SK-N-MC (cell line): ENCODE measurements around the gene IFT81.
A peak's percentile ranks its signal among the peaks of the same experiment; 100 is the strongest.

Source experiments
- DNase-seq: peaks from one replicate; pipeline ENCODE4 v3.0.0-alpha.2; 2011; ENCODE audit warnings: low read depth, low spot score
- H3K27ac ChIP-seq: fragments of 200-600 bp; sonication (generic); 2 replicates; pipeline ENCODE4 v1.5.1; 2016; ENCODE audit warnings: mixed run types
- H3K36me3 ChIP-seq: fragments of 200-600 bp; sonication (generic); 2 replicates; pipeline ENCODE4 v1.6.1; 2017; ENCODE audit warnings: antibody characterized with exemption, low read length, mixed read lengths; ENCODE audit not compliant: insufficient read depth
- H3K4me3 ChIP-seq: fragments of 200-600 bp; sonication (generic); 2 replicates; pipeline ENCODE4 v1.5.1; 2016
- H3K9ac ChIP-seq: fragments of 200-600 bp; sonication (generic); 2 replicates; pipeline ENCODE4 v1.8.0; 2017; ENCODE audit warnings: mixed run types, mixed read lengths; ENCODE audit not compliant: insufficient read length
- H3K9me3 ChIP-seq: fragments of 200-600 bp; sonication (generic); 2 replicates; pipeline ENCODE4 v1.6.1; 2017; ENCODE audit warnings: low read depth, mild to moderate bottlenecking, antibody characterized with exemption, low read length, moderate library complexity, mixed read lengths
- EZH2 ChIP-seq: fragments of 200-600 bp; sonication (generic); IDR thresholded peaks from one replicate; pipeline ENCODE4 v1.6.1; 2017; ENCODE audit warnings: antibody characterized with exemption
- FOXP2 ChIP-seq: optimal IDR thresholded peaks from 2 replicates; pipeline ENCODE3; 2011; ENCODE audit warnings: mild to moderate bottlenecking, moderate library complexity; ENCODE audit not compliant: insufficient read depth; ENCODE audit errors: extremely low read length, control extremely low read depth
- POLR2AphosphoS5 ChIP-seq: IDR thresholded peaks from 2 replicates; pipeline ENCODE4 v1.6.1; 2012; ENCODE audit warnings: mild to moderate bottlenecking, low read depth, low read length, borderline replicate concordance

IFT81 gene

DNA sequence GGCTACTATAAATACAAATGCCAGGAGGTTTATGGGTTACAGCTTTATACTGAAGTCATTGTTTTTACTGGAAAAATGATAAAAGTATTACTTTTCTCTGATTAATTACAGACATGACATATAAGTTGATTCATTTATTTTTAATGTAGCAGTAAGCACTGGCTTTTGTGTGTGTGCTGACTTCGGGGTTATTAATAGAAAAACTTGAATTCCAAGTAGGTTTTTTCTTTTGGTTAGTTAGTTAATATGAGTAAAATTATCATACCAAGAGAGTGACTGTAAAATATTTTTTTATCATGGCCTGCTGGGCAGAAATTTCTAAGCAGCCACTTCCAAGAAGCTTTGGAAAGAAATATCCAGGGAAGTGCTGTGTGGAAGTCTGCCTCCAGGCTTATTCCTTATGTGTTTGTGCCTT lies 56.4 kb downstream of the IFT81 start:
- Histone ChIP-seq H3K27ac (peak overlapping the region; percentile 93), H3K9me3 (no peaks in the 10 kb centered on the region), H3K9ac (peak overlapping the region; percentile 27), H3K4me3 (peak overlapping the region; percentile 35; the same call in 1 of the 2 replicates), H3K36me3 (peaks cover 33% of the 10 kb centered on the region)
- DNase-seq: no peak
- TF ChIP-seq FOXP2: no peak
- no peak for TF ChIP-seq EZH2
- no peak for TF ChIP-seq POLR2AphosphoS5

DNA sequence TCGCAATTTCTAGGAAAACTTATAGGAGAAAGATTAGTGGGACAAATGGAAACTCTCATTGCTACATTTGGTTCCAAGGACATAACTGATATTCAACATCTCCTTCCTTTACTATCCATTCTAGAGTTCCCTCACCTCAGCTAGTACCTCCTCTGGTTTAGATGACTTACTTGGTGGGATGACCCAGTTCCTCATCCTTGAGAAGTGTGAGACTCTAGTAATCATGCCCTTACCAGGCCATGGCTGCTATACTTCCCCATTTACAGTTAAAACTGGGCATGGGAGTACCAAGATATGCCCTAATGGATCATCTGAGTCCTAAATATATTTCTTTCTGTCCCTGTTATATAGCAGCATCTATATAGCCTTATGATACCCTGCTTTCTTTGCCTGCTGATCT lies 58.1 kb downstream of the IFT81 start:
- Histone ChIP-seq H3K27ac (no peak overlapping the region), H3K36me3 (peaks cover 45% of the 10 kb centered on the region), H3K9me3 (peaks cover 11% of the 10 kb centered on the region), H3K4me3 (no peak overlapping the region), H3K9ac (no peak overlapping the region)
- no peak for DNase-seq
- no peak for TF ChIP-seq FOXP2
- no peak for TF ChIP-seq POLR2AphosphoS5
- no peak for TF ChIP-seq EZH2

DNA sequence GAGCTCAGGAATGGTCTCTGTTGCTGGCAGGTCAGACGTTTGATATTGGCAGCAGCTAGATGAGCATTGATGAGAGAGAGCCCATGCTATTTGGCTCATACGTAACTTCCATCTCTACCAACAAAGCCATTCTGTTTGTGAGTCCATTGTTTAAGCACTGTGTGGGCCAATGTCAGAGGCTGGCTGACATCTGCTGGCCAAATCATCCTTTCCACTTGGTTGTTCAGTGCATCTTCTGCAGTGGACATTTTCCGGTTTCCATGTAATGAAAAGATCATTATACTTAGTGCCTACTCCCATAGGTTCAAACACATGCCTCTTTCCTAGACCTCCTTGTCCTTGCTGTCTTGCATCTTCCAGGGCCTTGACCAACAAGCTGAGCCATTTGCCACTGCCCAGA lies 59.2 kb downstream of the IFT81 start:
- Histone ChIP-seq H3K4me3 (no peak overlapping the region), H3K9me3 (peaks cover 13% of the 10 kb centered on the region), H3K9ac (no peak overlapping the region), H3K36me3 (peaks cover 49% of the 10 kb centered on the region), H3K27ac (no peak overlapping the region)
- DNase-seq: no peak
- no peak for TF ChIP-seq EZH2
- no peak for TF ChIP-seq FOXP2
- TF ChIP-seq POLR2AphosphoS5: no peak

DNA sequence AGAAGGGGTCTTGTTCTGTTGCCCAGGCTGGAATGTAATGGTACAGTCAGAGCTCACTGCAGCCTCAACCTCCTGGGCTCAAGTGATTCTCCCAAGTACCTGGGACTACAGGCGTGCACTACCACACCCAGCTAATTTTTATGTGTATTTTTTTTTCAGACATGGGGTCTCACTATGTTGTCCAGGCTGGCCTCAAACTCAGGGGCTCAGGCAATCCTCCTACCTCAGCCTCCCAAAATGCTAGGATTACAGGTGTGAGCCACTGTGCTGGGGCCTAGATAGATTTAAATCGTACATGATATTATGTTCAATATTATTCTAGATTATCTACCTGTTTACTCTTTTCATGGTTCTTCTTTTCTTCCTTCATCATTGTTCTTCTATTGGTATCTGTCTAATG lies 61.5 kb downstream of the IFT81 start:
- no peak for TF ChIP-seq POLR2AphosphoS5
- no peak for TF ChIP-seq FOXP2
- no peak for TF ChIP-seq EZH2
- Histone ChIP-seq H3K36me3 (peaks cover 54% of the 10 kb centered on the region), H3K4me3 (no peak overlapping the region), H3K9ac (no peak overlapping the region), H3K9me3 (peaks cover 13% of the 10 kb centered on the region), H3K27ac (no peak overlapping the region)
- no peak for DNase-seq

DNA sequence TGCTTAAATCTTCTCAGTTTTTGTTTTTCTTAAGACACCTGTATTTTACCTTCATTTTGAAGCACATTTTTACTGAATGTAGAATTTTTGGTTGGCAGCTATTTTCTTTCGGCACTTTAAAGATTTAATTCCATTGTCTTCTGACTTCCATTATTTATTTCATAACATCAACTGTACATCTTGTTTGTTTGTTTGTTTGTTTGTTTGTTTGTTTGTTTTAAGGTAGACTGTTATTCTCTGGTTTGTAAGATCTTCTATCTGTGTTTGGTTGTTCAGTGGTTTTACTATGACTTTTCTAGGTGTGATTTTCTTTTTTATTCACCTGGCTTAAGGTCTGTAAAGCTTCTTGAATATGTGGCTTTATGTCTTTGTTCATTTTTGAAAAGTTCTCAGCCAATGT lies 61.9 kb downstream of the IFT81 start:
- Histone ChIP-seq H3K9me3 (peaks cover 13% of the 10 kb centered on the region), H3K27ac (no peak overlapping the region), H3K36me3 (peaks cover 56% of the 10 kb centered on the region), H3K9ac (no peak overlapping the region), H3K4me3 (no peak overlapping the region)
- TF ChIP-seq POLR2AphosphoS5 (no peak), EZH2 (no peak), FOXP2 (no peak)
- DNase-seq: no peak

DNA sequence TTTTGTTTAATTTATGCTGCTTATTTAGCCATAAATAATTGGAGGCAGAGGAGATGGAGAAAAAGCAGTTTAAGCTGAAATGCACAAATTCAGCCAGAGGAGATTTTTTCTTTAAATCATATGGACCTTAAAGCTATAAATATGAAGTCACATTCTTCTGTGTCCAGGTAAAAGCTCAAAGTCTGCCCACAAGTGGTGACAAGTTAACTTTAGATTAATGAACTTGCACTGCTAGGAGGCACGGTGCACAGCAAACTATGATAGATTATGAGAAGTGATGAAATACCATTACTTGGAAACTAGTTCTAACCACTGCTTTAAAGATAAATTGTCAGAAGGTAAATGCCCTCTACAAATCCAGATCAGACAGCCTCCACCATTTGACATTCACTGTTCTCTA lies 69.0 kb downstream of the IFT81 start:
- Histone ChIP-seq H3K27ac (no peak overlapping the region), H3K36me3 (peaks cover 38% of the 10 kb centered on the region), H3K4me3 (no peak overlapping the region), H3K9ac (no peak overlapping the region), H3K9me3 (no peaks in the 10 kb centered on the region)
- no peak for DNase-seq
- TF ChIP-seq EZH2 (no peak), FOXP2 (no peak), POLR2AphosphoS5 (no peak)

DNA sequence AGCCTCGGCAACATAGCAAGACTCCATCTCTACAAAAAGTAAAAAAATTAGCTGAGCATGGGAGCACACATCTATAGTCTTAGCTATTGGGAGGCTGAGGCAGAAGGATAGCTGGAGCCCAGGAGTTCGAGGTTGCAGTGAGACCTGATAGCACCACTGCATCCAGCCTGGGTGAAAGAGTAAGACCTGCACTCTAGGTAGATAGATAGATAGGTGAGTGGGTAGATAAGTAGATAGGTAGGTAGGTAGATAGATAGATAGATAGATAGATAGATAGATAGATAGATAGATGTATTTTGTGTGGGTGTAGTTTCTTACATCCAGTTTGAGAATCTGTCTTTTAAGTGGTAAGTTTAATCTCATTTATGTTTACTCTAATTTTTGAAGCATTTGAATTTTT lies 72.8 kb downstream of the IFT81 start:
- Histone ChIP-seq H3K9me3 (no peaks in the 10 kb centered on the region), H3K27ac (no peak overlapping the region; the same call in 1 of the 2 replicates), H3K36me3 (peaks cover 23% of the 10 kb centered on the region), H3K4me3 (no peak overlapping the region), H3K9ac (no peak overlapping the region)
- no peak for DNase-seq
- no peak for TF ChIP-seq POLR2AphosphoS5
- no peak for TF ChIP-seq FOXP2
- TF ChIP-seq EZH2: no peak

DNA sequence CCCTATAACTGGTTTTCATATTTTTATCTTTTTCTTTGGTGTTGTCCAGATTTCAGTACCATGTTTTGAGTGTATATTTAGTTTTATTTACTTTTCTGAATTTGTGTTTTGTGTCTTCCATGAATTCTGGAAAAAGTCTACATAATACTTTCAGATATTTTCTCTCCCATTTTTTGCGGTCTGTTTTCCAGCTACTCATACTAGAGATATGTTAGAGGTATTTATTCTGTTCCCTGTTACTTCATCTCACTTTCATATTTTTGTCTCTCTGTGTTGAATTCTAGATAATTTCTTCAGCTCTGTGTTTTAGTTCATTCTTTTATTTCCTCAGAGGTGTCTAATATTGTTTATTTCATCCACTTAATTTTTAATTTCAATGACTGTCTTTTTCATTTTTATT lies 74.2 kb downstream of the IFT81 start:
- Histone ChIP-seq H3K27ac (no peak overlapping the region), H3K9me3 (no peaks in the 10 kb centered on the region), H3K4me3 (no peak overlapping the region), H3K9ac (no peak overlapping the region), H3K36me3 (peaks cover 12% of the 10 kb centered on the region)
- TF ChIP-seq EZH2 (no peak), FOXP2 (no peak)
- DNase-seq: no peak

DNA sequence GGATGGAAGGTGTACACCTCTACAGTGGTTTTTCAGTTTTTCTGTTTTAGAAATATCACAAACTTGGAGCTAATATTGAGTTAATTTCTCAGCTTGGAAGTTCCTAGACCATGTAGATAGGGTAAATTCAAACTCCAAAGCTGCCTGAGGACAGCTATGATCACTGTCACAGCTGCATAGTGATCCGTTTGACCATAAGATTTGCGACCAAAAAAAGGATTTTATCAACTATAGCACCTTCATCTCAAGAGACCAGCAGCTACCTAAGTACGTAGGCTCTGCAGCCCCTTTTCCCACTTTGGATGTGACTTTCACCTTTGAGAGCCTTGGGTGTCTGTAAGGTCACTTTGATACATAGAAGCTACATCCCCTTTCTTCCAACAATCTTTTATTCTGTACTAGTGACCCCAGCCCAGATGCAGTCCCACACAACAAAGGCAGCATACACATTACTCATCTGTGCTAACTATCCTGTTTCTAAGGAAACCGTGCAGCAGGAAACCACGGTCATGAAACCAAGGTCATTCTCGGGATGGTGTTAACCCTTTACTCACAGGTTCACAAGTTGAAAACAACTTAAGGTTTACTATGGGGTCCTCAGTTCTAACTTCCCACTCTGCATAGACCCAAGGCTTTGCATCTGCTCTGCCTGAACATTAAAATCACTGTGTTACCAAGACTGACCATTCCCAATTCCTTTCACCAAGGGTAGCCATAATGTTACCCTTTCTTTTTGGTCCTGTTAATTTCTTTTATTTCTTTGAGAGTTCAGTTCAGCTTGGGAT lies 75.4 kb downstream of the IFT81 start:
- Histone ChIP-seq H3K36me3 (peaks cover 16% of the 10 kb centered on the region), H3K4me3 (no peak overlapping the region), H3K9me3 (no peaks in the 10 kb centered on the region), H3K27ac (no peak overlapping the region), H3K9ac (no peak overlapping the region)
- DNase-seq: no peak
- TF ChIP-seq POLR2AphosphoS5 (no peak), EZH2 (no peak), FOXP2 (no peak)
